HG03196 (cell line): ENCODE results near the gene FGF12.

Source experiments
- ATAC-seq: cut with Tn5 transposase; IDR thresholded peaks from one replicate; pipeline ENCODE4 v1.9.1; 2021; ENCODE audit not compliant: unreplicated experiment

Gene FGF12

GRCh38 chr3:192273001-192273696, 454.2 kb downstream of the FGF12 start:
- ATAC-seq: no peak

GRCh38 chr3:192262001-192262400, 465.3 kb downstream of the FGF12 start:
- ATAC-seq: no peak

GRCh38 chr3:192261135-192261534, 466.2 kb downstream of the FGF12 start:
- no peak for ATAC-seq

- no peak for ATAC-seq
Observed at GRCh38 chr3:192260116-192261010, 467.0 kb downstream of the FGF12 start.

GRCh38 chr3:192259661-192260060, 467.7 kb downstream of the FGF12 start:
- ATAC-seq: no peak

DNA sequence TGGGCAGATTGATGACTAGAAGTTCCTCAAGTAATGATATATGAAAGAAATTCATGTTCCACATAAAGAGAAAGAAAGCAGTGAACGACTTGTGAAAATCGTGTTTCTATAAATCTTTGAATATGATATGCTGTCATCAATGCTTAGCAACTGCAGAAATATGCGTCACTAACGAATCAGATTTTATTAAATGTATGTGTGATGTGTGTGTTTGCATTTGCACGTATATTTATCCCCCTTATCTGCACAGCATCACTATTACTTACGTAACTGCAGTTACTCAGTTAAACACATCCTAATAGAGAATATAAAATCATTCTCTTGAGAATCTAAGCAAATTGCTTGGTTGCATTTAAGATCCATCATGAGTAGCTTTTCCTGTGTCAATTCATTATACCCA, 468.6 kb downstream of the FGF12 start:
- ATAC-seq: no peak

GRCh38 chr3:192255839-192256238, 471.5 kb downstream of the FGF12 start:
- no peak for ATAC-seq

- ATAC-seq: no peak
Observed at GRCh38 chr3:192253138-192253887, 474.0 kb downstream of the FGF12 start.

DNA sequence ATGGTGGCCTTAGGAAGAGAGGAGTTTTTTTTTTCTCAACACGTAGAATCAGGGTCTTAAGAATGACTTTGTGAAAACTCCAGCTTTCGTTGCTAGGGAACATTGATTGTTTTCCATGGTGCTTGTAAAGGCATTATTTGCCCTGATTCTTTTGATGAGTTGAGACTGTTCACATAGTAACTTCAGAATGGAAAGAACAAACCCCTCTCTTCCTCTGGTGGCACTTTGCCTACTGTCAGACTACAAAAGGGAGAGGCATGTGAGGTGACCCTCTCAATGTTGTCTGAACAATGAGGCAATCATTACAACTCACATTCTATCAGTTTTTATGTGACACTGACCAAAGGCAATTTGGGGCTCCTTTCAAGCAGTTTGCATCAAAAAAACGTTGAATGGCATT, 477.8 kb downstream of the FGF12 start:
- ATAC-seq: no peak

DNA sequence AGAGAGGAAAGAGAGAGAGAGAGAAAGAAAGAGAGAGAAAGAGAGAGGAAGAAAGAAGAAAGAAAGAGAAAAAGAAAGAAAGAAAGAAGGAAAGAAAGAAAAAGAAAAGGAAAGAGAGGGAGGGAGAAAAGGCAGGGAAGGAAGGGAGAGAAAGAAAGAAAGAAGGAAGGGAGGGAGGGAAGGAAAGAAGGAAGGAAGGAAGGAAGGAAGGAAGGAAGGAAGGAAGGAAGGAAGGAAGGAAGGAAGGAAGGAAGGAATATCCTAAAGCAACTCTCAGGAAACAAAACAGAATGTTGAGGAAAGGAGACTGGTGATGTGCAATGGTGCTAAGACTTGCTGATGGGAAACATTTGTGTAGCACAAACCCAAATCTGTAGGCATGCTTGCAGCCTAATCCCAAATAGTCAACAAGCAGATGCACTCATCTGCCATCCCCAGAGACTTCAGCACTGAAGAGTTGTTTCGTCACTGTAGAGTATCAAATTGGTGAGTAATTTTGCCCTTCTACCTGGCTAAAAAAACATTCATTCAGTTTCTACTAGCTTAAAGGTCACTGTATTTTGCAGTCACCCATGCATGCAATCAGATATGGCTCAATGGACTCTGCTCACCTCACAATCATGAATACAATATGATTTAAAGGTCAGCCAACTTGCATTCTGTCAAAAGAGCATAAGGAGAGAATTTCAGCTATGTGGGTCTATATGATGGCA, 480.3 kb downstream of the FGF12 start:
- no peak for ATAC-seq

DNA sequence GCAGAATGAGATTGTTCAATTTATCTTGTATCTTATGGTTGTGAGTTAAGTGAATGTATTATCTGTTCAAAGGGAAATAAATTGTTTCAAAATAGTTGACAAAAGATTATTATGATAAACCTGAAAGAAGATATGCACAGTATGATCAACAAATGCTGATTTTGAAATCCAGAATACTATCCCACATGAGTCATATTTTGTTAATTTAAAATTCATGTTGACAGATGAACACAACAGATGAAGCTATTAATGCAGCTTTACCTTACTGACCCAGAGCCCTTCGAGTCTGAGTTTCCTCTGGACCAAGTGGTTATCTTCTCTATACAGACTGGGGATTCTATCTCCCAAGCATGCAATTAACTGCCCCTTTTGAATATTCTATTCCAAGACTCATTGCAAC, 482.8 kb downstream of the FGF12 start:
- no peak for ATAC-seq

- ATAC-seq: no peak
Observed at GRCh38 chr3:192239956-192240355, 487.4 kb downstream of the FGF12 start.

DNA sequence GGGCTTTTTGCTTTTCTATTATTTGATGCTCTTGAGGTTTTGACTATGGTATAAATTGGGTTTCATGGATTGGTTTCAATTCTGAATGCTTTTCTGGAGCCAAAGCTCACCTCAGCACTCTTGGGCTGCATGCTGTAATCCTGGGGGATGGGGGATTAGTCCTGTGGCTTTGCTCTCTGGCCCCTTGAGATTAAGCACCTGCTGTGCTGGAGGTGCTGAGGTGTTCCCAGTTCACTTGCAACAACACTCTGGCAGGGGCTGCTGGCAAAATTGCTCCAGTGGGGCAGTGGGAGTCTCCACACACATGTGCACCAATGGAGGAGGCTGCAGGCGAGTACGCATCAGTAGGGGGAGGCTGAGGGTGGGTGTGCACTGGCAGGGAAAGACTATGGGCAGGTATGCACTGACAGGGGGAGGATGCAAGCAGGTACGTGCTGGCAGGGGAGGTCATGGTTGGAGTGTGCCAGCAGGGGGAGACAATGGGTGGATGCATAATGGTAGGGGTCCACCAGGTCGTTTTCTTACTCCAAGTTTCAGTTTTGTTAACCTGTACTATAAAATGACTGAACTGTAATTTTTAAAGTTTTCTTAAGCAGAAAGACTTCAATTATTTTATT, 489.2 kb downstream of the FGF12 start:
- ATAC-seq: no peak

DNA sequence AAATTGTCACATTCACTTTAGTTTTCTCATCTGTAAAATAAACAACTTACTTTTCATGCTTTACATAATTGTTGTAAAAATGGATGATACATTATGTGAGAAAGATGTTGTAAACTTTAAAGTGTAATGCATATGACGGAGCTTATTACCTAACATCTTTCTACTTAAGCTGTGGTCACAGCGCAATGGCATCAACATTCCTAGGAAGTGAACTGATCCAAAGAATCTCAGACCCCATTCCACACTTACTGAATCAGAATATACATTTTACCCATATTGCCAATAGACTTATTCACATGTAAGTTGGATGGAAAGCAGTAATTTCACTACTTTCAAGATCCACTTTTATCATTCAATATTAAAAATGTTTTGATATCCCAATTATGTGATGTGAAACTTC, 497.5 kb downstream of the FGF12 start:
- ATAC-seq: no peak

DNA sequence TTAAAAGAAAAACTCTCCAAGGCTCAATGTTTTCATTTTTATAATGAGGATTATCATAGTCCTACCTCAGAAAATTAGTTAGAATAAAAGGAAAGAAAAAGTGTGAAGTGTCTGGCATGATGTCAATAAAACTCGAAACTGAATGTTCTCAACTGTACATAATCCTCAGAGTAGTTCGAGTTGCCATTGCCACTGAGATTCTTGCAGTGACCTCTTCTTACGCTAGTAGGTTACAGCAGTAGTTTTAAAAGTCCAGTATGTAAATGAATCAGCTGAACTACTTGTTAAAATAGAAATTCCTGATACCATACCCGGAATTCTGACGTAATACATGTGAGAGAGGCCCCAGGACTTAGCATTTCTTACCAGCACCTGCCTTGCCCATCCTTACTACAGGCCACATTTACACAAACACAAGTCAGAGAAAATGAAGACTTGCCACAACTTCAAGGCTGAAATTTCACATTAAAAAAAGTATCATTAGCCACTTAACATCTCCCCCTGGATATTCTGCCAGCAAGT, 502.6 kb downstream of the FGF12 start:
- no peak for ATAC-seq

DNA sequence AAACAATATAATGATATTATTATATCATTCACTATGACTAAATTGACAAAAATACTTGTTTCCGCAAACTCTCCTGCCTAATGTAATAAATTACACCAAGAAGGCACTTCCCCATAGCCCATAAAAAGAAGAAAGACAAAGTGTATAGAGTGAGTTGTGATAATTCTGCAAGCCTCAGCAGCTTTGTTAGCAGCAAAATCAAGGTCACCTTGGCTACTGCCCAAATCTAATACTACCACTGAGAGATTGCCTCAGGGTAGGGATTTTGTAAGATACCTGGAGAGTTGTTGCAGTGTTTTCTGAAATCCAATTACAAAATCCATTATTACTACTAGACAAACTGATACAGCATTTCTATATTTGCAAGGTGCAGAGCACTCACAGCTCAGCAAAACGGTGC, 503.5 kb downstream of the FGF12 start:
- ATAC-seq: no peak

DNA sequence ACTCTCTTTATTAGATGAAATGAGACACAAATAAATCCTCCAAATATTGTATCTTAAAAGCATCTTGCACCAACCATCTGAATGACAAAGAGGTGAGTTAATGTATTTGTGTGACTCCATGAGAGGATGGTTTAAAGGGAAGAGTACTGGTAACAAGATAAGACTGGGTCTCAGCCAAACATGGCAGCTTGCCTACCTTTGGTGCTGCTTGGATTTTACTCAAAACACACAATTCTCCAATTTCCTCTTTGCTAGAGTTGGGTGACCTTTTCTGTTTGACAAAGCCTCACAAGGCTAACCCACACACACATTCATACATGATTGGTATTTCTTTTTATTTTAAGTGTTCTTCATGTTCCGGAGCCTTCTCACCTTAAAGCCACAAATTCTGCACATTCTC, 506.4 kb downstream of the FGF12 start:
- no peak for ATAC-seq

DNA sequence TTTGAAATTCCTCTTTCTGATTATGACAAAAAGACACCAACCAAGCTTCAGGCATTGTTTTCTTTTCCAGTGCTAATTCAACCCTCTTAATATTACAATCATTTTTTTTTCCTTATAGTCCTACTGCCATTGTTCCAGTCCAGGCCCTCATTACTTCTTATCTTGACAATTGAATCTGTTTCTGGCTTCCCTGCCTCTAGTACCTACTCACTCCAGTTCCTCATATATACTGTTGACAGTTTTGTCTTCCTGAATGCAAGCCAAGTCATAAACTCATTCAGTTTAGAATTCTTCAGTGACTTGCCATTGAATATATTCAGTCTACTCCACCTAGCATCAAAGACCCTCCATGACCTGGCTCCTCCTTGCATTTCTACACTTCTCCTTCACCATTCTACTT, 507.4 kb downstream of the FGF12 start:
- no peak for ATAC-seq

GRCh38 chr3:192216067-192216466, 511.3 kb downstream of the FGF12 start:
- no peak for ATAC-seq

DNA sequence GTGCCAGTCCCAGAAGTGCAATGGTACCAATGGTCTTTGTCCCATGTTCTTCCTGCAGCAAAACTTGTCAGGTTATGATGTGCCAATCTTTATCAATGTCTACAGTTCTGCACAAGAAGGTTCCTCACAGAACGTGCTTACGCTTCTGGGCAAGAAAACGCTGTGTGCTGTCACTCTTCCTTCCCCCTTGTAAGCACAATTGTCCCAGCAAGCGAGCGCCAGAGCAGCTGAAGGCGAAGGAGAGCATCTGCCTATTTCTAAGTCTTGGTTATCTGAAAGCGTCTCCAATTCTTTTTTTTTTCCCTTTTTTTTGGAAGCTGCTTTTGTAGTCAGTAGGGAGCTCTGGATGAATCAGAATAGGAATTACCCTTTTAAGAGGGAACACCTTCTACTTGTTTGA, 514.4 kb downstream of the FGF12 start:
- no peak for ATAC-seq
